ENCODE data around the gene EVI2B. TPM values are rescaled to one million over a fixed set of nuclear protein-coding genes. Genes with fewer than 3 reads are reported as not detected.
"Not testable (repeated sequence)": the region's sequence is repeated elsewhere in the genome, so short reads cannot be mapped to it uniquely, and the experiment has no call there.

The EVI2B gene
- total RNA-seq, 2 experiments from 2014 or later: 109 TPM

- H3K27ac Mint-ChIP-seq: no peak overlapping the region
- H3K4me3 Mint-ChIP-seq: no peak overlapping the region
- H3K9me3 Mint-ChIP-seq: no peaks in the 10 kb centered on the region
- CTCF ChIA-PET: no interaction called here
- DNase-seq: no peak
- peaks cover 12% of the 10 kb centered on the region for H3K36me3 Mint-ChIP-seq (ENCODE audit: low read depth)
- no peaks in the 10 kb centered on the region for H3K27me3 Mint-ChIP-seq
- POLR2A ChIA-PET: no interaction called here
- no peaks in the 10 kb centered on the region for H3K4me1 Mint-ChIP-seq
Observed at GRCh38 chr17:31283841-31284240, 30.0 kb downstream of the EVI2B start.

- no peak for DNase-seq
- Mint-ChIP-seq H3K4me3 (no peak overlapping the region), H3K36me3 (ENCODE audit: low read depth) (peaks cover 10% of the 10 kb centered on the region), H3K27me3 (no peaks in the 10 kb centered on the region), H3K9me3 (no peaks in the 10 kb centered on the region), H3K27ac (no peak overlapping the region), H3K4me1 (no peaks in the 10 kb centered on the region)
- POLR2A ChIA-PET: no interaction called here
- CTCF ChIA-PET: interaction anchor here (0.6 kb wide), 1 partner anchor 59 kb away, joined by 3 read pairs; no protein-coding TSS in a partner anchor
Observed at GRCh38 chr17:31281061-31281460, 32.8 kb downstream of the EVI2B start.

GRCh38 chr17:31279401-31279800 lies 34.5 kb downstream of the EVI2B start:
- no peaks in the 10 kb centered on the region for H3K27me3 Mint-ChIP-seq
- no peaks in the 10 kb centered on the region for H3K9me3 Mint-ChIP-seq
- no peak overlapping the region for H3K4me3 Mint-ChIP-seq
- H3K36me3 Mint-ChIP-seq (ENCODE audit: low read depth): peaks cover 10% of the 10 kb centered on the region
- POLR2A ChIA-PET: no interaction called here
- no peak for DNase-seq
- CTCF ChIA-PET: interaction anchor here (1.0 kb wide), 1 partner anchor 94 kb away, joined by 5 read pairs; no protein-coding TSS in a partner anchor
- no peak overlapping the region for H3K27ac Mint-ChIP-seq
- no peaks in the 10 kb centered on the region for H3K4me1 Mint-ChIP-seq

- no peaks in the 10 kb centered on the region for H3K4me1 Mint-ChIP-seq
- DNase-seq: no peak
- H3K36me3 Mint-ChIP-seq (ENCODE audit: low read depth): no peaks in the 10 kb centered on the region
- CTCF ChIA-PET: no interaction called here
- no peak overlapping the region for H3K27ac Mint-ChIP-seq
- no peaks in the 10 kb centered on the region for H3K27me3 Mint-ChIP-seq
- H3K9me3 Mint-ChIP-seq: no peaks in the 10 kb centered on the region
- POLR2A ChIA-PET: no interaction called here
- H3K4me3 Mint-ChIP-seq: no peak overlapping the region
Observed at GRCh38 chr17:31275116-31275515, 38.7 kb downstream of the EVI2B start.

- H3K4me3 Mint-ChIP-seq: no peak overlapping the region
- no peaks in the 10 kb centered on the region for H3K36me3 Mint-ChIP-seq (ENCODE audit: low read depth)
- H3K27ac Mint-ChIP-seq: no peak overlapping the region
- ChIA-PET POLR2A (no interaction called here), CTCF (no interaction called here)
- H3K4me1 Mint-ChIP-seq: no peaks in the 10 kb centered on the region
- no peak for DNase-seq
- H3K9me3 Mint-ChIP-seq: no peaks in the 10 kb centered on the region
- no peaks in the 10 kb centered on the region for H3K27me3 Mint-ChIP-seq
Observed at GRCh38 chr17:31274252-31274651, 39.6 kb downstream of the EVI2B start.

- no peak overlapping the region for H3K4me3 Mint-ChIP-seq
- ChIA-PET CTCF (no interaction called here), POLR2A (no interaction called here)
- no peak overlapping the region for H3K27ac Mint-ChIP-seq
- no peaks in the 10 kb centered on the region for H3K36me3 Mint-ChIP-seq (ENCODE audit: low read depth)
- no peak for DNase-seq
- H3K9me3 Mint-ChIP-seq: no peaks in the 10 kb centered on the region
- no peaks in the 10 kb centered on the region for H3K4me1 Mint-ChIP-seq
- no peaks in the 10 kb centered on the region for H3K27me3 Mint-ChIP-seq
Observed at GRCh38 chr17:31273516-31273915, 40.3 kb downstream of the EVI2B start.

GRCh38 chr17:31272803-31273202 lies 41.1 kb downstream of the EVI2B start:
- no peaks in the 10 kb centered on the region for H3K9me3 Mint-ChIP-seq
- no peak for DNase-seq
- no peak overlapping the region for H3K27ac Mint-ChIP-seq
- ChIA-PET CTCF (interaction anchor here (0.7 kb wide), 1 partner anchor 100 kb away, joined by 3 read pairs; no protein-coding TSS in a partner anchor), POLR2A (no interaction called here)
- no peak overlapping the region for H3K4me3 Mint-ChIP-seq
- no peaks in the 10 kb centered on the region for H3K27me3 Mint-ChIP-seq
- peaks cover 3% of the 10 kb centered on the region for H3K36me3 Mint-ChIP-seq (ENCODE audit: low read depth)
- H3K4me1 Mint-ChIP-seq: no peaks in the 10 kb centered on the region

- Mint-ChIP-seq H3K27me3 (no peaks in the 10 kb centered on the region), H3K4me1 (no peaks in the 10 kb centered on the region), H3K36me3 (ENCODE audit: low read depth) (peaks cover 6% of the 10 kb centered on the region), H3K27ac (no peak overlapping the region), H3K4me3 (no peak overlapping the region), H3K9me3 (no peaks in the 10 kb centered on the region)
- DNase-seq: no peak
- ChIA-PET CTCF (no interaction called here), POLR2A (no interaction called here)
Observed at GRCh38 chr17:31272236-31272635, 41.6 kb downstream of the EVI2B start.

GRCh38 chr17:31269578-31269983 lies 44.3 kb downstream of the EVI2B start:
- no peak overlapping the region for H3K27ac Mint-ChIP-seq
- no peaks in the 10 kb centered on the region for H3K4me1 Mint-ChIP-seq
- H3K27me3 Mint-ChIP-seq: no peaks in the 10 kb centered on the region
- CTCF ChIA-PET: interaction anchor here (1.6 kb wide), 1 partner anchor 103 kb away, joined by 4 read pairs; no protein-coding TSS in a partner anchor
- POLR2A ChIA-PET: no interaction called here
- no peaks in the 10 kb centered on the region for H3K9me3 Mint-ChIP-seq
- DNase-seq: no peak
- no peak overlapping the region for H3K4me3 Mint-ChIP-seq
- peaks cover 17% of the 10 kb centered on the region for H3K36me3 Mint-ChIP-seq (ENCODE audit: low read depth)

- ChIA-PET CTCF (interaction anchor here (1.6 kb wide), 1 partner anchor 104 kb away, joined by 4 read pairs; no protein-coding TSS in a partner anchor), POLR2A (no interaction called here)
- Mint-ChIP-seq H3K9me3 (no peaks in the 10 kb centered on the region), H3K27me3 (no peaks in the 10 kb centered on the region), H3K27ac (no peak overlapping the region), H3K4me3 (no peak overlapping the region), H3K4me1 (no peaks in the 10 kb centered on the region), H3K36me3 (ENCODE audit: low read depth) (peaks cover 17% of the 10 kb centered on the region)
- DNase-seq: no peak
Observed at GRCh38 chr17:31269036-31269577, 44.7 kb downstream of the EVI2B start.

GRCh38 chr17:31266042-31266441 lies 47.8 kb downstream of the EVI2B start:
- ChIA-PET POLR2A (interaction anchor here (1.8 kb wide), 1 partner anchor 53 kb away, joined by 4 read pairs; no protein-coding TSS in a partner anchor), CTCF (interaction anchor here (0.6 to 1.7 kb wide), 5 partner anchors 10 to 112 kb away, joined by 3 to 6 read pairs (median 3); no protein-coding TSS in a partner anchor)
- Mint-ChIP-seq H3K9me3 (no peaks in the 10 kb centered on the region), H3K4me1 (no peaks in the 10 kb centered on the region), H3K27ac (no peak overlapping the region), H3K27me3 (no peaks in the 10 kb centered on the region), H3K36me3 (ENCODE audit: low read depth) (peaks cover 17% of the 10 kb centered on the region), H3K4me3 (no peak overlapping the region)
- no peak for DNase-seq

GRCh38 chr17:31262923-31263322 lies 50.9 kb downstream of the EVI2B start:
- H3K9me3 Mint-ChIP-seq, CTCF ChIA-PET, H3K27ac Mint-ChIP-seq, H3K4me3 Mint-ChIP-seq, POLR2A ChIA-PET, H3K27me3 Mint-ChIP-seq, DNase-seq, H3K4me1 Mint-ChIP-seq: not testable (repeated sequence)
- H3K36me3 Mint-ChIP-seq (ENCODE audit: low read depth): peaks cover 15% of the 10 kb centered on the region

- H3K27ac Mint-ChIP-seq: no peak overlapping the region
- no peaks in the 10 kb centered on the region for H3K27me3 Mint-ChIP-seq
- ChIA-PET POLR2A (no interaction called here), CTCF (interaction anchor here (0.8 to 1.3 kb wide), 2 partner anchors 11 to 45 kb away, joined by 3 read pairs; no protein-coding TSS in a partner anchor)
- H3K4me1 Mint-ChIP-seq: peaks cover 1% of the 10 kb centered on the region
- H3K4me3 Mint-ChIP-seq: no peak overlapping the region
- peaks cover 12% of the 10 kb centered on the region for H3K36me3 Mint-ChIP-seq (ENCODE audit: low read depth)
- DNase-seq: no peak
- no peaks in the 10 kb centered on the region for H3K9me3 Mint-ChIP-seq
Observed at GRCh38 chr17:31261601-31262000, 52.3 kb downstream of the EVI2B start.

- Mint-ChIP-seq H3K36me3 (ENCODE audit: low read depth) (peaks cover 1% of the 10 kb centered on the region), H3K4me1 (peaks cover 1% of the 10 kb centered on the region), H3K27me3 (no peaks in the 10 kb centered on the region), H3K27ac (no peak overlapping the region), H3K4me3 (no peak overlapping the region), H3K9me3 (no peaks in the 10 kb centered on the region)
- CTCF ChIA-PET: no interaction called here
- DNase-seq: no peak
- POLR2A ChIA-PET: no interaction called here
Observed at GRCh38 chr17:31260151-31260550, 53.7 kb downstream of the EVI2B start.
